ENCODE measurements around the gene SIK1.

- no peak for TF ChIP-seq CTCF (IDR thresholded peaks at IDR 0.05; ENCODE audit: extremely low read depth in 1 of 2, insufficient read depth in 1 of 2, low read depth in 1 of 2, low read length in 2 of 2)
- TF ChIP-seq EZH2 (IDR thresholded peaks at IDR 0.05; ENCODE audit: borderline replicate concordance, low read depth, low read length, severe bottlenecking), result no peak
- TF ChIP-seq POLR2AphosphoS5 (IDR thresholded peaks at IDR 0.05; ENCODE audit: insufficient read depth, low read depth, low read length), result no peak
- TF ChIP-seq POLR2A (IDR thresholded peaks at IDR 0.05; ENCODE audit: low read depth, low read length), result no peak
- no peak for TF ChIP-seq MAX (IDR thresholded peaks at IDR 0.05; ENCODE audit: insufficient read depth, insufficient read length)
- no peak for TF ChIP-seq JUN (IDR thresholded peaks at IDR 0.05; ENCODE audit: borderline replicate concordance, insufficient read depth, insufficient read length, low read depth)
- TF ChIP-seq FOS (IDR thresholded peaks at IDR 0.05; ENCODE audit: borderline replicate concordance, insufficient read depth, low read length), result no peak
- no peak for TF ChIP-seq MYC (IDR thresholded peaks at IDR 0.05; ENCODE audit: low read depth, low read length)
- no peak for TF ChIP-seq GATA2 (IDR thresholded peaks at IDR 0.05; ENCODE audit: insufficient read depth, insufficient read length, low read depth, low read length)
Observed at GRCh38 chr21:43375006-43375836, 51.7 kb downstream of the SIK1 start.

Measured in endothelial cell of umbilical vein (primary cell).